ENCODE data around the gene SOD2.

SOD2 gene

GRCh38 chr6:159645640-159646039, 47.4 kb downstream of the SOD2 start:
- in situ Hi-C loops (cut with HindIII; ENCODE audit: low sequenced_read_pairs), result no loop called here
- no peak for DNase-seq (ENCODE audit: low read depth)
- no peak for TF ChIP-seq CTCF (IDR thresholded peaks at IDR 0.05; ENCODE audit: low read depth, low read length, missing control alignments)
- no peak overlapping the region for H3K4me3 ChIP-seq (ENCODE audit: low read depth, low read length)
